Measurements from ENCODE around the gene ROR1.

- no peak for TF ChIP-seq CTCF (IDR thresholded peaks at IDR 0.05)
- TF ChIP-seq EZH2 (IDR thresholded peaks at IDR 0.05; ENCODE audit: borderline replicate concordance, insufficient read depth, low read depth, low read length, poor library complexity, severe bottlenecking): no peak
These were observed 259.9 kb downstream of the ROR1 start for GRCh38 chr1:64033667-64034220.
